ENCODE results near the gene MPZL2. TPM values are rescaled to one million over a fixed set of nuclear protein-coding genes. Genes with fewer than 3 reads are reported as not detected.

The MPZL2 gene
- total RNA-seq (2022; extraction: Qiagen RNA extraction; ENCODE audit: low read depth): not detected in 5 replicates

GRCh38 chr11:118263695-118264568, at the start of gene MPZL2:
Gene MPZL2 (minus strand): TSS chr11:118264297. CDS start chr11:118264153, 144 bp downstream.

GRCh38 chr11:118304568-118305248, 40.6 kb upstream of the MPZL2 start, which contains the start of gene CD3E:
Gene CD3E (plus strand): TSS chr11:118304730. CDS start chr11:118304953, 223 bp downstream.

DNA sequence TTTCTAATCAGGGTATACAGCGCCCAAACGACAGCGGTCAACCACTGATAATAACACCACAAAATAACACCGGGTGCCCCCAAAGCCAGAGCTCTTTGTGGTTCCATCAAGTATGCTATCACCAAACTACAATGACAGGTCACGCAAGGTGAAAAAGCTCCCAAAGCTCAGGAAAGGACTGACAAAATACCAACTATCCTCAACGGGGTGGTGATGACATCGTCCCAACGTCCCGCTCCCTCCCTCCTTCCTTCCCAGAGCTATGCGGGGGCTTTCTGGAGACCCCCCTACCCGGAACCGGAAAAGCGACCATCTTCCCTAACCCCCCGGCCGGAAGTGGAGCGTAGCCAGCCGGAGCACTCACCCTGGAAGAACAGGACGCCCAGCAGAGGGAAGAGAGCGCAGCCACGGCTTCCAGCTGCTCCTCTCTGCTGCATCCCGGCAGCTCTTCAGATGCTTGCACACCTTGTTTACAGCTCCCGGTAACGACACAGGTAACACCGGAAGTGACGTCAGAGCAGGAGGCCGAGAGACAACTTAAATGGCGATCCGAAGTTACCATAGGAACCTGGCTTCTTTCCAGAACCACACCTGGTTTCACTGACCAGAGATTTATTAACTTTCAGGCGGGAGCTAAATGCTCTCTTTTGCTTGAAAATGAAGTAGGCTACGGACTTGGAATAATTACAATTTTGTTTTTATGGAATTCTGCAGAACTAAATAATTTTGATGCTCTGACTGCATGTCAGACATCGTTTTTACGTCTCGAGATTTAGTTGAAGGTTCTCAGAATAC, 12.0 kb downstream of the MPZL2 start, which contains the start of gene MPZL3:
Gene MPZL3 (minus strand): TSS at position 508 of the 795 bp plus-strand sequence. CDS start 71 bp downstream, at position 437.

DNA sequence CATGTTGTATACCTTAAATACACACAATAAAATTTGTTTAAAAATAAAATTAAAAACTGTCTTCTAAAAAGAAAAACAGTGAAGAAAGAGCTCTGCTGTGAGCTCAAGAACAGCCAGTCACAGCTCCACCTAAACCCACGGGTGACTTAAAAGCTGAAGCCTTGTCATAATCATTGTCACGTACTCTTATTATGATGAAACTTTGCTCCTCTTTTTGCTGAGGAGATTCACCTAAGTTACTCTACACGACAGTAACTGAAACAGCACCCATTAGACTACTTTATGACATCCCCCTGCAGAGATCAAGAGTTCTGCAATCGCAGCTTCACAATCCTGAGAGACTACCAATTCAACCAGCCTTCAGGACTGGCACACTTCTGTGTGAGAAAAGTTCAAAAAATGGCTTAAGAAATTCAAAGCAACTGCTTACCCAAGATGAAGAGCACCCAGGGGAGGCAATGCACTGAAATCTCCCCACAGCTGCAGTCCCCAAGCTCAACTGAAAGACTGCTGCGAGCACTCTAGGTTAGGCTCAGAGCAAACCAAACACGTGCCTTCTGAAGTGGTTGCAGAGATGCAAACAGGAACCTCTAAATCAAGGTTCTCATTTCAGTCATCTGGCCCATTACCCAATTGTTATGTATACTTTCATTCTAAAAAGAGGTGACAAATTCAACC, 39.4 kb downstream of the MPZL2 start, which contains the start of gene JAML:
Gene JAML (minus strand): TSS at position 501 of the 678 bp plus-strand sequence. CDS start 10,145 bp downstream, outside the sequence.

Other genes starting within 250 kb of the MPZL2 start
- not detected in 5 replicates for gene TMPRSS4, start 187.2 kb downstream of the MPZL2 start, total RNA-seq (2022; extraction: Qiagen RNA extraction; ENCODE audit: low read depth)
- gene SMIM35, start 177.3 kb downstream of the MPZL2 start, total RNA-seq (2022; extraction: Qiagen RNA extraction; ENCODE audit: low read depth): not detected in 5 replicates
- 0.08 to 0.09 TPM in 2 of 5 replicates, not detected in the others for gene SCN4B, start 111.5 kb downstream of the MPZL2 start, total RNA-seq (2022; extraction: Qiagen RNA extraction; ENCODE audit: low read depth)
- not detected in 5 replicates for gene SCN2B, start 87.7 kb downstream of the MPZL2 start, total RNA-seq (2022; extraction: Qiagen RNA extraction; ENCODE audit: low read depth)
- not detected in 5 replicates for gene JAML, start 39.3 kb downstream of the MPZL2 start, total RNA-seq (2022; extraction: Qiagen RNA extraction; ENCODE audit: low read depth)
- gene MPZL3, start 11.9 kb downstream of the MPZL2 start, total RNA-seq (2022; extraction: Qiagen RNA extraction; ENCODE audit: low read depth): 0.23 to 0.60 TPM (median 0.38 TPM) in 5 replicates
- not detected in 5 replicates for gene CD3E, start 40.4 kb upstream of the MPZL2 start, total RNA-seq (2022; extraction: Qiagen RNA extraction; ENCODE audit: low read depth)
- not detected in 5 replicates for gene CD3D, start 78.4 kb upstream of the MPZL2 start, total RNA-seq (2022; extraction: Qiagen RNA extraction; ENCODE audit: low read depth)
- not detected in 5 replicates for gene CD3G, start 80.0 kb upstream of the MPZL2 start, total RNA-seq (2022; extraction: Qiagen RNA extraction; ENCODE audit: low read depth)
- 9.1 to 12.4 TPM (median 10.2 TPM) in 5 replicates for gene UBE4A, start 95.3 kb upstream of the MPZL2 start, total RNA-seq (2022; extraction: Qiagen RNA extraction; ENCODE audit: low read depth)
- gene ATP5MG, start 137.3 kb upstream of the MPZL2 start, total RNA-seq (2022; extraction: Qiagen RNA extraction; ENCODE audit: low read depth): 161 to 221 TPM (median 192 TPM) in 5 replicates
- 10.5 to 18.8 TPM (median 13.5 TPM) in 5 replicates for gene KMT2A, start 172.2 kb upstream of the MPZL2 start, total RNA-seq (2022; extraction: Qiagen RNA extraction; ENCODE audit: low read depth)